Neural progenitor cell (in vitro differentiated cells): Measurements from ENCODE around the gene NOXO1. TPM values are rescaled to one million over a fixed set of nuclear protein-coding genes. Genes with fewer than 3 reads are reported as not detected.

ENCODE experiments used
- DNase-seq: peaks from one replicate; pipeline ENCODE4 v3.0.0-alpha.2; 2016; ENCODE audit warnings: low spot score
- H2AFZ ChIP-seq: fragments of 200-600 bp; sonication (generic); replicated peaks from 2 replicates; pipeline ENCODE4 v1.6.1; 2016; ENCODE audit warnings: antibody characterized with exemption
- H3F3A ChIP-seq: fragments of 200-600 bp; sonication (generic); 2 replicates; pipeline ENCODE4 v1.6.1; 2016; ENCODE audit warnings: antibody characterized with exemption, low read depth
- H3K27ac ChIP-seq: fragments of 200-600 bp; sonication (generic); 2 replicates; pipeline ENCODE4 v1.5.1; 2016; ENCODE audit warnings: mild to moderate bottlenecking
- H3K27me3 ChIP-seq: fragments of 200-600 bp; sonication (generic); 2 replicates; pipeline ENCODE4 v1.6.1; 2016; ENCODE audit warnings: mild to moderate bottlenecking, moderate library complexity
- H3K36me3 ChIP-seq: fragments of 200-600 bp; sonication (generic); 2 replicates; pipeline ENCODE4 v1.5.1; 2016
- H3K4me1 ChIP-seq: fragments of 200-600 bp; sonication (generic); 2 replicates; pipeline ENCODE4 v1.6.1; 2016; ENCODE audit warnings: mixed run types
- H3K4me2 ChIP-seq: fragments of 200-600 bp; sonication (generic); 2 replicates; pipeline ENCODE4 v1.6.1; 2016
- H3K4me3 ChIP-seq: fragments of 200-600 bp; sonication (generic); 2 replicates; pipeline ENCODE4 v1.5.1; 2016
- H3K79me2 ChIP-seq: fragments of 200-600 bp; sonication (generic); 2 replicates; pipeline ENCODE4 v1.6.1; 2016; ENCODE audit warnings: low read depth
- H3K9ac ChIP-seq: fragments of 200-600 bp; sonication (generic); 2 replicates; pipeline ENCODE4 v1.6.1; 2016
- H3K9me3 ChIP-seq: fragments of 200-600 bp; sonication (generic); 2 replicates; pipeline ENCODE4 v1.5.1; 2016; ENCODE audit warnings: low read depth
- H4K20me1 ChIP-seq: fragments of 200-600 bp; sonication (generic); 2 replicates; pipeline ENCODE4 v1.6.1; 2016; ENCODE audit warnings: low read depth
- H3K27ac Mint-ChIP-seq: 3 replicates; pipeline ENCODE4 v1.8.0; 2021; ENCODE audit warnings: mixed read lengths
- H3K27me3 Mint-ChIP-seq: 2 replicates; pipeline ENCODE4 v1.8.0; 2022; ENCODE audit warnings: low read depth, mild to moderate bottlenecking, inconsistent platforms, moderate library complexity, mixed read lengths; ENCODE audit not compliant: insufficient read depth
- H3K36me3 Mint-ChIP-seq: 3 replicates; pipeline ENCODE4 v1.8.0; 2021; ENCODE audit warnings: mixed read lengths
- H3K4me1 Mint-ChIP-seq: 3 replicates; pipeline ENCODE4 v1.8.0; 2021; ENCODE audit warnings: mixed read lengths
- H3K4me3 Mint-ChIP-seq: 3 replicates; pipeline ENCODE4 v1.8.0; 2021; ENCODE audit warnings: mild to moderate bottlenecking, moderate library complexity, mixed read lengths
- H3K9me3 Mint-ChIP-seq: 3 replicates; pipeline ENCODE4 v1.8.0; 2020; ENCODE audit warnings: mixed read lengths
- CTCF ChIP-seq: fragments of 200-600 bp; sonication (generic); IDR thresholded peaks from 2 replicates; pipeline ENCODE4 v1.5.1; 2017; ENCODE audit warnings: antibody characterized with exemption, mild to moderate bottlenecking
- EZH2 ChIP-seq: fragments of 200-600 bp; sonication (generic); IDR thresholded peaks from 2 replicates; pipeline ENCODE4 v1.6.1; 2017; ENCODE audit warnings: antibody characterized with exemption, mild to moderate bottlenecking, moderate library complexity
- EZH2phosphoT487 ChIP-seq: fragments of 200-600 bp; sonication (generic); IDR thresholded peaks from 2 replicates; pipeline ENCODE4 v1.6.1; 2017; ENCODE audit warnings: antibody characterized with exemption
- total RNA-seq: library from RNA; depleted of rRNA; stranded (reverse); fragments of >200 nt; gene quantifications from 2 replicates; pipeline ENCODE4 v1.2.3, GENCODE V29; 2015; ENCODE audit warnings: low replicate concordance

NOXO1 gene
- total RNA-seq, 1 donor from 2014 or later, result not detected

GRCh38 chr16:2009791-2010510 lies 28.7 kb upstream of the NOXO1 start, which contains the start of gene ZNF598:
Gene ZNF598, minus strand, starts transcription at chr16:2009821.
- Histone ChIP-seq H3F3A (peaks cover 20% of the 10 kb centered on the region), H4K20me1 (peaks cover 43% of the 10 kb centered on the region), H3K4me2 (peak within 1 kb of the TSS; percentile 89), H3K4me3 (peak within 1 kb of the TSS; percentile 100), H3K27me3 (no peaks in the 10 kb centered on the region), H3K9me3 (no peaks in the 10 kb centered on the region), H2AFZ (peak within 1 kb of the TSS; percentile 66), H3K79me2 (peaks cover 44% of the 10 kb centered on the region), H3K9ac (peak within 1 kb of the TSS; percentile 88), H3K36me3 (no peaks in the 10 kb centered on the region), H3K27ac (no peak within 1 kb of the TSS), H3K4me1 (peaks cover 12% of the 10 kb centered on the region)
- Mint-ChIP-seq H3K9me3 (no peaks in the 10 kb centered on the region), H3K36me3 (peaks cover 3% of the 10 kb centered on the region), H3K27ac (peak within 1 kb of the TSS; percentile 85), H3K4me1 (peaks cover 25% of the 10 kb centered on the region), H3K4me3 (peak within 1 kb of the TSS; percentile 93), H3K27me3 (peaks cover 2% of the 10 kb centered on the region)
- DNase-seq, result peak; percentile 96
- TF ChIP-seq CTCF, result no peak
- TF ChIP-seq EZH2, result no peak
- no peak for TF ChIP-seq EZH2phosphoT487

- H3K27ac ChIP-seq, result no peak overlapping the region
- Mint-ChIP-seq H3K27ac (no peak overlapping the region), H3K36me3 (peaks cover 3% of the 10 kb centered on the region), H3K4me3 (peak overlapping the region; percentile 88), H3K27me3 (peaks cover 2% of the 10 kb centered on the region), H3K4me1 (peaks cover 31% of the 10 kb centered on the region), H3K9me3 (no peaks in the 10 kb centered on the region)
- H3F3A ChIP-seq, result peaks cover 27% of the 10 kb centered on the region
- TF ChIP-seq CTCF, result no peak
- no peak for TF ChIP-seq EZH2
- no peak for TF ChIP-seq EZH2phosphoT487
- peak overlapping the region; percentile 89 for H3K4me2 ChIP-seq
- H3K4me3 ChIP-seq, result peak overlapping the region; percentile 100
- no peaks in the 10 kb centered on the region for H3K9me3 ChIP-seq
- no peak for DNase-seq
- peaks cover 45% of the 10 kb centered on the region for H3K79me2 ChIP-seq
- H3K36me3 ChIP-seq, result no peaks in the 10 kb centered on the region
- H3K9ac ChIP-seq, result peak overlapping the region; percentile 88
- peak overlapping the region; percentile 44 for H2AFZ ChIP-seq
- H3K4me1 ChIP-seq, result peaks cover 15% of the 10 kb centered on the region
- H3K27me3 ChIP-seq, result no peaks in the 10 kb centered on the region
- H4K20me1 ChIP-seq, result peaks cover 50% of the 10 kb centered on the region
Observed at GRCh38 chr16:2009164-2009711, 28.0 kb upstream of the NOXO1 start.

- Histone ChIP-seq H3F3A (peaks cover 30% of the 10 kb centered on the region), H3K79me2 (peaks cover 45% of the 10 kb centered on the region), H3K4me3 (peak overlapping the region; percentile 100), H3K9ac (peak overlapping the region; percentile 88), H2AFZ (no peak overlapping the region), H3K9me3 (no peaks in the 10 kb centered on the region), H3K36me3 (no peaks in the 10 kb centered on the region), H3K4me1 (peaks cover 17% of the 10 kb centered on the region), H3K27ac (no peak overlapping the region), H3K27me3 (no peaks in the 10 kb centered on the region), H4K20me1 (peaks cover 54% of the 10 kb centered on the region), H3K4me2 (peak overlapping the region; percentile 89)
- peak overlapping the region; percentile 88 for H3K4me3 Mint-ChIP-seq
- H3K9me3 Mint-ChIP-seq, result no peaks in the 10 kb centered on the region
- no peak for DNase-seq
- peaks cover 34% of the 10 kb centered on the region for H3K4me1 Mint-ChIP-seq
- H3K27me3 Mint-ChIP-seq, result peaks cover 2% of the 10 kb centered on the region
- no peak overlapping the region for H3K27ac Mint-ChIP-seq
- TF ChIP-seq EZH2phosphoT487 (no peak), EZH2 (no peak), CTCF (no peak)
- peaks cover 3% of the 10 kb centered on the region for H3K36me3 Mint-ChIP-seq
Observed at GRCh38 chr16:2008631-2009163, 27.4 kb upstream of the NOXO1 start.
